Esophagus squamous epithelium (tissue), 4 donors: ENCODE measurements around the gene ARHGAP27.

ENCODE experiments used
- CTCF ChIP-seq, 6 experiments: fragments of 450-650 bp in 4 of 6; fragments of 200-600 bp in 2 of 6; sonication (generic) in 2 of 6; IDR thresholded peaks; one replicate each; pipeline ENCODE4 v1.5.1; 2016 to 2019; ENCODE audit warnings: antibody characterized with exemption in 6 of 6, mild to moderate bottlenecking in 4 of 6, moderate library complexity in 4 of 6
- POLR2A ChIP-seq, 4 donors: fragments of 450-650 bp; IDR thresholded peaks; one replicate each; pipeline ENCODE4 v1.6.1; 2017; ENCODE audit warnings: antibody characterized with exemption in 4 of 4, mild to moderate bottlenecking in 4 of 4, moderate library complexity in 3 of 4

GRCh38 chr17:45391291-45391690 lies 41.4 kb downstream of the ARHGAP27 start:
- TF ChIP-seq CTCF (IDR thresholded peaks at IDR 0.05) (no peak), POLR2A (IDR thresholded peaks at IDR 0.05) (no peak)
